ENCODE measurements around the gene CHD1. TPM values are rescaled to one million over a fixed set of nuclear protein-coding genes. Genes with fewer than 3 reads are reported as not detected.

The CHD1 gene
- total and polyA plus RNA-seq, 2 experiments from 2014 or later, result 11.4 to 47.2 TPM

GRCh38 chr5:98969400-98969799 is 40.6 kb upstream of the CHD1 start:
- DNase-seq (ENCODE audit: low read depth in 1 of 2, low spot score in 1 of 2), result no peak
- no peaks in the 10 kb centered on the region for H3K4me1 ChIP-seq (ENCODE audit: low read depth)
- no peaks in the 10 kb centered on the region for H3K36me3 ChIP-seq
- no peak overlapping the region for H3K4me3 ChIP-seq
- no peaks in the 10 kb centered on the region for H3K9me3 ChIP-seq (ENCODE audit: low read depth)
- H3K27me3 ChIP-seq, result no peaks in the 10 kb centered on the region
- no peak overlapping the region for H3K27ac ChIP-seq
- TF ChIP-seq CTCF (IDR thresholded peaks at IDR 0.05; ENCODE audit: low read depth, low read length), result no peak

- H3K4me3 ChIP-seq, result no peak overlapping the region
- DNase-seq (ENCODE audit: low read depth in 1 of 2, low spot score in 1 of 2), result no peak
- H3K27ac ChIP-seq, result no peak overlapping the region
- no peaks in the 10 kb centered on the region for H3K27me3 ChIP-seq
- TF ChIP-seq CTCF (IDR thresholded peaks at IDR 0.05; ENCODE audit: low read depth, low read length), result no peak
- no peaks in the 10 kb centered on the region for H3K36me3 ChIP-seq
- no peaks in the 10 kb centered on the region for H3K4me1 ChIP-seq (ENCODE audit: low read depth)
- H3K9me3 ChIP-seq (ENCODE audit: low read depth), result no peaks in the 10 kb centered on the region
These were observed 39.3 kb upstream of the CHD1 start for GRCh38 chr5:98968056-98968564.

GRCh38 chr5:98965226-98965625 is 36.4 kb upstream of the CHD1 start:
- Histone ChIP-seq H3K4me1 (ENCODE audit: low read depth) (no peaks in the 10 kb centered on the region), H3K9me3 (ENCODE audit: low read depth) (no peaks in the 10 kb centered on the region), H3K27ac (no peak overlapping the region), H3K27me3 (no peaks in the 10 kb centered on the region), H3K4me3 (no peak overlapping the region), H3K36me3 (no peaks in the 10 kb centered on the region)
- no peak for DNase-seq (ENCODE audit: low read depth in 1 of 2, low spot score in 1 of 2)
- no peak for TF ChIP-seq CTCF (IDR thresholded peaks at IDR 0.05; ENCODE audit: low read depth, low read length)

GRCh38 chr5:98964621-98965020 is 35.8 kb upstream of the CHD1 start:
- H3K4me3 ChIP-seq, result no peak overlapping the region
- no peaks in the 10 kb centered on the region for H3K27me3 ChIP-seq
- no peaks in the 10 kb centered on the region for H3K9me3 ChIP-seq (ENCODE audit: low read depth)
- no peak for DNase-seq (ENCODE audit: low read depth in 1 of 2, low spot score in 1 of 2)
- TF ChIP-seq CTCF (IDR thresholded peaks at IDR 0.05; ENCODE audit: low read depth, low read length), result no peak
- H3K27ac ChIP-seq, result no peak overlapping the region
- no peaks in the 10 kb centered on the region for H3K4me1 ChIP-seq (ENCODE audit: low read depth)
- H3K36me3 ChIP-seq, result no peaks in the 10 kb centered on the region

- no peak overlapping the region for H3K4me3 ChIP-seq
- no peak overlapping the region for H3K27ac ChIP-seq
- H3K4me1 ChIP-seq (ENCODE audit: low read depth), result no peaks in the 10 kb centered on the region
- H3K36me3 ChIP-seq, result no peaks in the 10 kb centered on the region
- no peaks in the 10 kb centered on the region for H3K27me3 ChIP-seq
- H3K9me3 ChIP-seq (ENCODE audit: low read depth), result no peaks in the 10 kb centered on the region
- TF ChIP-seq CTCF (IDR thresholded peaks at IDR 0.05; ENCODE audit: low read depth, low read length), result no peak
- no peak for DNase-seq (ENCODE audit: low read depth in 1 of 2, low spot score in 1 of 2)
These were observed 34.2 kb upstream of the CHD1 start for GRCh38 chr5:98963019-98963418.

- no peaks in the 10 kb centered on the region for H3K9me3 ChIP-seq (ENCODE audit: low read depth)
- H3K27ac ChIP-seq, result no peak overlapping the region
- no peak overlapping the region for H3K4me3 ChIP-seq
These were observed 33.8 kb upstream of the CHD1 start for GRCh38 chr5:98962587-98962986.

More at GRCh38 chr5:98962587-98962986, 33.8 kb upstream of the CHD1 start:
- no peak for DNase-seq (ENCODE audit: low read depth in 1 of 2, low spot score in 1 of 2)
- TF ChIP-seq CTCF (IDR thresholded peaks at IDR 0.05; ENCODE audit: low read depth, low read length), result no peak
- no peaks in the 10 kb centered on the region for H3K4me1 ChIP-seq (ENCODE audit: low read depth)
- H3K27me3 ChIP-seq, result no peaks in the 10 kb centered on the region
- H3K36me3 ChIP-seq, result no peaks in the 10 kb centered on the region

Data from cardiac muscle cell (in vitro differentiated cells and primary cell).